Lower lobe of right lung (tissue), 2 donors: ENCODE measurements around the gene GLB1L2. TPM values are rescaled to one million over a fixed set of nuclear protein-coding genes. Genes with fewer than 3 reads are reported as not detected.
A peak's percentile ranks its signal among the peaks of the same experiment; 100 is the strongest.

Experiments
- ATAC-seq, 2 donors: fragments of 200-7000 bp; cut with Tn5 transposase; one replicate each; pipeline ENCODE4 v1.9.1; 2020 to 2022; ENCODE audit warnings: mild to moderate bottlenecking in 2 of 2, moderate library complexity in 2 of 2
- DNase-seq: peaks from one replicate; pipeline ENCODE4 v3.0.0-alpha.2; 2020
- H3K27ac ChIP-seq: fragments of 200-600 bp; one replicate; pipeline ENCODE4 v1.8.0; 2022
- H3K27me3 ChIP-seq: fragments of 200-600 bp; one replicate; pipeline ENCODE4 v1.8.0; 2022; ENCODE audit warnings: low read depth
- H3K36me3 ChIP-seq: fragments of 200-600 bp; one replicate; pipeline ENCODE4 v1.8.0; 2022; ENCODE audit warnings: mild to moderate bottlenecking
- H3K4me1 ChIP-seq: fragments of 200-600 bp; one replicate; pipeline ENCODE4 v1.8.0; 2022
- H3K4me3 ChIP-seq: fragments of 200-600 bp; one replicate; pipeline ENCODE4 v1.8.0; 2022; ENCODE audit warnings: mild to moderate bottlenecking
- H3K9me3 ChIP-seq: fragments of 200-600 bp; one replicate; pipeline ENCODE4 v1.8.0; 2022
- intact Hi-C: fragments of 100-400 bp; cut with DNase I; formaldehyde crosslinking; loops from one replicate; pipeline ENCODE4 v1.11.0; 2022
- total RNA-seq: library from RNA; stranded (reverse); fragmentation: NEBNext Ultra II Directional; extraction: Animal tissue kit (Norgen Biotek cat#: 25700); gene quantifications from one replicate; pipeline ENCODE4 v1.2.1, GENCODE V29; 2021
- TF ChIP-seq, protein P1 (sequence below): fragments of 200-600 bp; IDR thresholded peaks from one replicate; pipeline ENCODE4 v1.8.0; 2022; ENCODE audit warnings: antibody characterized with exemption, mild to moderate bottlenecking
- donor health status: DM: no; HTN: yes; CAD: no; lungs with severe emphysema.

The GLB1L2 gene
- total RNA-seq, 1 donor from 2014 or later: 5.1 TPM

- TF ChIP-seq, protein P1, sequence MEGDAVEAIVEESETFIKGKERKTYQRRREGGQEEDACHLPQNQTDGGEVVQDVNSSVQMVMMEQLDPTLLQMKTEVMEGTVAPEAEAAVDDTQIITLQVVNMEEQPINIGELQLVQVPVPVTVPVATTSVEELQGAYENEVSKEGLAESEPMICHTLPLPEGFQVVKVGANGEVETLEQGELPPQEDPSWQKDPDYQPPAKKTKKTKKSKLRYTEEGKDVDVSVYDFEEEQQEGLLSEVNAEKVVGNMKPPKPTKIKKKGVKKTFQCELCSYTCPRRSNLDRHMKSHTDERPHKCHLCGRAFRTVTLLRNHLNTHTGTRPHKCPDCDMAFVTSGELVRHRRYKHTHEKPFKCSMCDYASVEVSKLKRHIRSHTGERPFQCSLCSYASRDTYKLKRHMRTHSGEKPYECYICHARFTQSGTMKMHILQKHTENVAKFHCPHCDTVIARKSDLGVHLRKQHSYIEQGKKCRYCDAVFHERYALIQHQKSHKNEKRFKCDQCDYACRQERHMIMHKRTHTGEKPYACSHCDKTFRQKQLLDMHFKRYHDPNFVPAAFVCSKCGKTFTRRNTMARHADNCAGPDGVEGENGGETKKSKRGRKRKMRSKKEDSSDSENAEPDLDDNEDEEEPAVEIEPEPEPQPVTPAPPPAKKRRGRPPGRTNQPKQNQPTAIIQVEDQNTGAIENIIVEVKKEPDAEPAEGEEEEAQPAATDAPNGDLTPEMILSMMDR: no peak
- H3K27ac ChIP-seq: no peak overlapping the region
- H3K4me3 ChIP-seq: no peak overlapping the region
- H3K4me1 ChIP-seq: peaks cover 14% of the 10 kb centered on the region
- peaks cover 71% of the 10 kb centered on the region for H3K27me3 ChIP-seq
- H3K36me3 ChIP-seq: no peaks in the 10 kb centered on the region
- no peaks in the 10 kb centered on the region for H3K9me3 ChIP-seq
- no peak for DNase-seq
- ATAC-seq: no peak
- intact Hi-C loops: no loop called here
Measured at GRCh38 chr11:134409552-134410429, 78.0 kb downstream of the GLB1L2 start.

DNA sequence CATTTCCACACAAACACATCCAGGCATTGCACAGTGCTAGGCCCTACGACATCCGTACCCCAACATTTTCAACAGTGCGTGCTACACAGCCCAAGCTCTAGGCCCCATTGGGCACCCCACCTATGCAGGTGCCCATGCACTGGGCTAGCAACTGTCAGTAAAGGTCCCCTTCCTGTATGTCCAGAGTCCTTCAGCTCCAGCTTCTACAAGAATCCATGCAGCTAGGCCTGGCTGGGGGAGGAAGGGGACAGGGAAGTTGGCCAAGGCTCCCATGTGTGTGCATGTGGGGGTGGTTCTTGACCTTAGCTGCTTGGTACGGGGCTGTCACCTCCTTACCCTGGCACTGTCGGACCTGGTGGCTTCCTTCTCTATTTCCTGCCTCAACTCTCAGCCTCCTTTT, 79.0 kb downstream of the GLB1L2 start:
- intact Hi-C loops: no loop called here
- no peaks in the 10 kb centered on the region for H3K36me3 ChIP-seq
- DNase-seq (no peak), ATAC-seq (no peak)
- TF ChIP-seq, protein P1: no peak
- no peak overlapping the region for H3K27ac ChIP-seq
- H3K4me3 ChIP-seq: no peak overlapping the region
- H3K27me3 ChIP-seq: peaks cover 75% of the 10 kb centered on the region
- no peaks in the 10 kb centered on the region for H3K9me3 ChIP-seq
- peaks cover 14% of the 10 kb centered on the region for H3K4me1 ChIP-seq

GRCh38 chr11:134412203-134413042, 80.6 kb downstream of the GLB1L2 start, which contains the start of gene B3GAT1:
B3GAT1 (minus strand) TSS chr11:134412242; CDS start chr11:134387659, 24,583 bp downstream.
- no peak for DNase-seq
- intact Hi-C loops: no loop called here
- TF ChIP-seq, protein P1: no peak
- Histone ChIP-seq H3K27ac (no peak within 1 kb of the TSS), H3K36me3 (no peaks in the 10 kb centered on the region), H3K9me3 (no peaks in the 10 kb centered on the region), H3K27me3 (peaks cover 73% of the 10 kb centered on the region), H3K4me1 (peaks cover 14% of the 10 kb centered on the region), H3K4me3 (peak within 1 kb of the TSS; percentile 46)
- peak; percentile 36 to 39 for ATAC-seq

DNA sequence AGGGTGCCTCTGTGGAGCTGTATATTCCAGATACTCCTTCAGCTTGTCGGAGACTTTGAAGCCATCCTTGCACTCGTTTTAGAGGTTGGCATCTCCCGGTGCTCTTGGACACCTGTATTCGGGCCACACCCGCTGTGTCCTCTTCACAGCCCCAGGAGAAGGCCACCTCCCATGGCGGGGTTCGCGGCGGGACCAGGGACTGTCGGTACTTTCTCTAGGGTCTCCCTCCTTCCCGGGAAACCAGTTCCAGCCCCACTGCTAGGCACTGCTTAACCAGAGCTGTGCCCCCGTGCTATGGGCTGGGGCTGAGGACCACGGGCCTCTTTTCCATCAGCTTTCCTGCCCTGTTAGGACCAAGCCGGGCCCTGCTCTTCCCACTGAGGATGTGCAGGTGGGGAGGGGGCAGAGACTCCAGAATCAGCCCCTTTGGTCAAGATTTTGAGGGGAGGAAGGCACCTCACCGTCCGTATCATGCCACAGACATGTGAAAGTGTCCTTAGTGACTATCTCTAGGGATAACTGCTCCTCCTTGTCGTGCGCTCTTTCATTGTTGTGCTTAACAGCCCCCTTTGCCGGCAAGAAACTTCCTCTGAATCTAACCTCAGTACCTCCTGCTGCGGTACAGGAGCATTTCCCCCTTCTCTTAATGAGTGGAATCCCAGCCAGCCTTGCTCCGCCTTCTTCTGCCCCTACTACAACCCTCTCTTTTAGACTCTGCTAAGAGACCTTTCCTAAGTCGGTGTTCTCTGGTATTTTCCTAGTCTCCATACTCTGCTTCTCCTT, 81.4 kb downstream of the GLB1L2 start:
- no peak for DNase-seq
- H3K27me3 ChIP-seq: peaks cover 80% of the 10 kb centered on the region
- H3K36me3 ChIP-seq: no peaks in the 10 kb centered on the region
- peak overlapping the region; percentile 46 for H3K4me3 ChIP-seq
- intact Hi-C loops: no loop called here
- no peak overlapping the region for H3K27ac ChIP-seq
- peaks cover 14% of the 10 kb centered on the region for H3K4me1 ChIP-seq
- TF ChIP-seq, protein P1: no peak
- H3K9me3 ChIP-seq: no peaks in the 10 kb centered on the region
- ATAC-seq: no peak
